Activated naive CD8-positive, alpha-beta T cell treated with anti-CD3 and anti-CD28 coated beads, Interleukin-2, amount 50 U/mL, for 24 hours (primary cell): ENCODE measurements around the gene IZUMO1R.
A peak's percentile ranks its signal among the peaks of the same experiment; 100 is the strongest.

Source experiments
- ATAC-seq: fragments of 150-1000 bp; cut with Tn5 transposase; one replicate; pipeline ENCODE4 v1.10.0; 2021
- DNase-seq: peaks from one replicate; pipeline ENCODE4 v3.0.0; 2021
- H3K27ac Mint-ChIP-seq: one replicate; pipeline ENCODE4 v1.8.0; 2021; ENCODE audit warnings: mild to moderate bottlenecking, mixed read lengths
- H3K27me3 Mint-ChIP-seq: one replicate; pipeline ENCODE4 v1.8.0; 2021; ENCODE audit warnings: mixed read lengths
- H3K36me3 Mint-ChIP-seq: one replicate; pipeline ENCODE4 v1.8.0; 2021; ENCODE audit warnings: low read depth, mixed read lengths
- H3K4me1 Mint-ChIP-seq: one replicate; pipeline ENCODE4 v1.8.0; 2021; ENCODE audit warnings: mixed read lengths
- H3K4me3 Mint-ChIP-seq: one replicate; pipeline ENCODE4 v1.8.0; 2021; ENCODE audit warnings: mild to moderate bottlenecking, moderate library complexity, mixed read lengths
- H3K9me3 Mint-ChIP-seq: one replicate; pipeline ENCODE4 v1.8.0; 2021; ENCODE audit warnings: mixed read lengths

Gene IZUMO1R

GRCh38 chr11:94308024-94308423, 3.6 kb downstream of the IZUMO1R start:
- ATAC-seq (no peak), DNase-seq (no peak)
- Mint-ChIP-seq H3K36me3 (no peaks in the 10 kb centered on the region), H3K4me1 (no peaks in the 10 kb centered on the region), H3K4me3 (no peak overlapping the region), H3K9me3 (no peaks in the 10 kb centered on the region), H3K27me3 (peaks cover 6% of the 10 kb centered on the region), H3K27ac (no peak overlapping the region)

GRCh38 chr11:94309757-94310156, 5.4 kb downstream of the IZUMO1R start:
- Mint-ChIP-seq H3K4me1 (no peaks in the 10 kb centered on the region), H3K27ac (no peak overlapping the region), H3K36me3 (no peaks in the 10 kb centered on the region), H3K27me3 (peaks cover 11% of the 10 kb centered on the region), H3K9me3 (no peaks in the 10 kb centered on the region), H3K4me3 (no peak overlapping the region)
- no peak for DNase-seq
- no peak for ATAC-seq

- ATAC-seq (no peak), DNase-seq (no peak)
- H3K27ac Mint-ChIP-seq: no peak overlapping the region
- H3K36me3 Mint-ChIP-seq: no peaks in the 10 kb centered on the region
- H3K27me3 Mint-ChIP-seq: peaks cover 12% of the 10 kb centered on the region
- H3K9me3 Mint-ChIP-seq: no peaks in the 10 kb centered on the region
- no peak overlapping the region for H3K4me3 Mint-ChIP-seq
- no peaks in the 10 kb centered on the region for H3K4me1 Mint-ChIP-seq
These were observed 6.0 kb downstream of the IZUMO1R start for GRCh38 chr11:94310191-94310875.

- H3K36me3 Mint-ChIP-seq: no peaks in the 10 kb centered on the region
- DNase-seq: no peak
- peaks cover 12% of the 10 kb centered on the region for H3K27me3 Mint-ChIP-seq
- H3K9me3 Mint-ChIP-seq: no peaks in the 10 kb centered on the region
- H3K4me1 Mint-ChIP-seq: no peaks in the 10 kb centered on the region
- H3K4me3 Mint-ChIP-seq: no peak overlapping the region
- ATAC-seq: no peak
- H3K27ac Mint-ChIP-seq: no peak overlapping the region
These were observed 8.0 kb downstream of the IZUMO1R start for GRCh38 chr11:94312339-94312738.

GRCh38 chr11:94314064-94314463, 9.7 kb downstream of the IZUMO1R start:
- Mint-ChIP-seq H3K4me1 (no peaks in the 10 kb centered on the region), H3K27me3 (peaks cover 8% of the 10 kb centered on the region), H3K9me3 (no peaks in the 10 kb centered on the region), H3K36me3 (no peaks in the 10 kb centered on the region), H3K4me3 (no peak overlapping the region), H3K27ac (no peak overlapping the region)
- no peak for DNase-seq
- no peak for ATAC-seq

GRCh38 chr11:94315664-94316063, 11.3 kb downstream of the IZUMO1R start:
- DNase-seq (no peak), ATAC-seq (no peak)
- Mint-ChIP-seq H3K27me3 (peaks cover 8% of the 10 kb centered on the region), H3K9me3 (no peaks in the 10 kb centered on the region), H3K4me3 (no peak overlapping the region), H3K4me1 (no peaks in the 10 kb centered on the region), H3K36me3 (no peaks in the 10 kb centered on the region), H3K27ac (no peak overlapping the region)

- no peak overlapping the region for H3K27ac Mint-ChIP-seq
- ATAC-seq (no peak), DNase-seq (no peak)
- H3K9me3 Mint-ChIP-seq: no peaks in the 10 kb centered on the region
- no peak overlapping the region for H3K4me3 Mint-ChIP-seq
- H3K4me1 Mint-ChIP-seq: no peaks in the 10 kb centered on the region
- H3K36me3 Mint-ChIP-seq: no peaks in the 10 kb centered on the region
- no peaks in the 10 kb centered on the region for H3K27me3 Mint-ChIP-seq
These were observed 18.1 kb downstream of the IZUMO1R start for GRCh38 chr11:94322501-94322900.

- peak; percentile 53 for DNase-seq
- no peaks in the 10 kb centered on the region for H3K9me3 Mint-ChIP-seq
- H3K36me3 Mint-ChIP-seq: no peaks in the 10 kb centered on the region
- no peaks in the 10 kb centered on the region for H3K4me1 Mint-ChIP-seq
- H3K4me3 Mint-ChIP-seq: no peak overlapping the region
- no peak overlapping the region for H3K27ac Mint-ChIP-seq
- peak; percentile 52 for ATAC-seq
- no peaks in the 10 kb centered on the region for H3K27me3 Mint-ChIP-seq
These were observed 21.3 kb downstream of the IZUMO1R start for GRCh38 chr11:94325681-94326080.

- Mint-ChIP-seq H3K36me3 (no peaks in the 10 kb centered on the region), H3K27ac (no peak overlapping the region), H3K4me1 (no peaks in the 10 kb centered on the region), H3K4me3 (no peak overlapping the region), H3K27me3 (peaks cover 2% of the 10 kb centered on the region), H3K9me3 (no peaks in the 10 kb centered on the region)
- DNase-seq: no peak
- no peak for ATAC-seq
These were observed 22.6 kb downstream of the IZUMO1R start for GRCh38 chr11:94326947-94327346.

GRCh38 chr11:94328587-94329080, 24.3 kb downstream of the IZUMO1R start:
- Mint-ChIP-seq H3K4me1 (no peaks in the 10 kb centered on the region), H3K36me3 (no peaks in the 10 kb centered on the region), H3K27ac (no peak overlapping the region), H3K4me3 (no peak overlapping the region), H3K27me3 (peaks cover 2% of the 10 kb centered on the region), H3K9me3 (no peaks in the 10 kb centered on the region)
- no peak for DNase-seq
- peak; percentile 24 for ATAC-seq

- H3K4me1 Mint-ChIP-seq: no peaks in the 10 kb centered on the region
- H3K9me3 Mint-ChIP-seq: no peaks in the 10 kb centered on the region
- peaks cover 2% of the 10 kb centered on the region for H3K27me3 Mint-ChIP-seq
- no peak for ATAC-seq
- no peak overlapping the region for H3K4me3 Mint-ChIP-seq
- H3K36me3 Mint-ChIP-seq: no peaks in the 10 kb centered on the region
- no peak overlapping the region for H3K27ac Mint-ChIP-seq
- DNase-seq: no peak
These were observed 25.1 kb downstream of the IZUMO1R start for GRCh38 chr11:94329501-94329900.

GRCh38 chr11:94330789-94331188, 26.4 kb downstream of the IZUMO1R start:
- Mint-ChIP-seq H3K36me3 (no peaks in the 10 kb centered on the region), H3K27me3 (peaks cover 2% of the 10 kb centered on the region), H3K27ac (no peak overlapping the region), H3K9me3 (no peaks in the 10 kb centered on the region), H3K4me3 (no peak overlapping the region), H3K4me1 (no peaks in the 10 kb centered on the region)
- DNase-seq (no peak), ATAC-seq (no peak)

GRCh38 chr11:94332814-94333213, 28.4 kb downstream of the IZUMO1R start:
- ATAC-seq: no peak
- DNase-seq: no peak
- Mint-ChIP-seq H3K36me3 (no peaks in the 10 kb centered on the region), H3K4me3 (no peak overlapping the region), H3K27ac (no peak overlapping the region), H3K9me3 (no peaks in the 10 kb centered on the region), H3K4me1 (no peaks in the 10 kb centered on the region), H3K27me3 (peaks cover 10% of the 10 kb centered on the region)

- ATAC-seq (no peak), DNase-seq (no peak)
- Mint-ChIP-seq H3K27ac (no peak overlapping the region), H3K4me3 (no peak overlapping the region), H3K36me3 (no peaks in the 10 kb centered on the region), H3K27me3 (peaks cover 14% of the 10 kb centered on the region), H3K4me1 (no peaks in the 10 kb centered on the region), H3K9me3 (no peaks in the 10 kb centered on the region)
These were observed 31.7 kb downstream of the IZUMO1R start for GRCh38 chr11:94336033-94336432.

GRCh38 chr11:94338651-94339050, 34.3 kb downstream of the IZUMO1R start:
- DNase-seq (no peak), ATAC-seq (no peak)
- no peak overlapping the region for H3K27ac Mint-ChIP-seq
- no peaks in the 10 kb centered on the region for H3K4me1 Mint-ChIP-seq
- peaks cover 12% of the 10 kb centered on the region for H3K27me3 Mint-ChIP-seq
- H3K4me3 Mint-ChIP-seq: no peak overlapping the region
- no peaks in the 10 kb centered on the region for H3K9me3 Mint-ChIP-seq
- no peaks in the 10 kb centered on the region for H3K36me3 Mint-ChIP-seq

- Mint-ChIP-seq H3K4me3 (no peak overlapping the region), H3K27ac (no peak overlapping the region), H3K27me3 (peaks cover 7% of the 10 kb centered on the region), H3K36me3 (no peaks in the 10 kb centered on the region), H3K4me1 (no peaks in the 10 kb centered on the region), H3K9me3 (no peaks in the 10 kb centered on the region)
- DNase-seq (no peak), ATAC-seq (no peak)
These were observed 37.9 kb downstream of the IZUMO1R start for GRCh38 chr11:94342250-94342649.
